H4 (cell line): ENCODE data around the gene TPK1. TPM values are rescaled to one million over a fixed set of nuclear protein-coding genes. Genes with fewer than 3 reads are reported as not detected.

ENCODE experiments used
- DNase-seq: peaks from one replicate; pipeline ENCODE4 v3.0.0-alpha.2; 2015; ENCODE audit warnings: low spot score
- total RNA-seq: library from RNA; depleted of rRNA; stranded (reverse); fragments of >200 nt; shearing (Covaris generic); gene quantifications from 2 replicates; pipeline ENCODE4 v1.2.3, GENCODE V29; 2014

Gene TPK1
- total RNA-seq, 1 experiment from 2014 or later = 6.5 TPM

DNA sequence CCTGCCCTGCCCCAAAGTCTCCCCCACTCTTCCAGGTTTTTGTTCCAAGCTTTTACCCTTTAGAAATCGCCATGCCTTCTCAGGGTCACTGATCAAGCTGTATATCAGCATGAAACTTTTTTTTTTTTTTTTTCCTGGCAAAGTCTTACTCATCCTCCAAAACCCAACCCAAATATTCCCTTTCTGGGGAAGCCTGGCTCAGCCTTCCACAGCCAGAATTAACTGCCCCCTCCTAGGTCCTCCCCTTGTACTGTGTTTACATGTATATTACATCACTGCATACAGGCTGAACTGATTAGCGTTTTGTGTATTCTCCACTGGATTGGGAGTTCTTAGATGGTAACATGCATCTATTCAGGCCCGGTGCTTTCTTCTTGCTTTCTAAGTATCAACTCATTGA is 427.7 kb downstream of the TPK1 start:
- DNase-seq = peak; percentile 47

- no peak for DNase-seq
These were observed 428.5 kb downstream of the TPK1 start for GRCh38 chr7:144407266-144407931.

DNA sequence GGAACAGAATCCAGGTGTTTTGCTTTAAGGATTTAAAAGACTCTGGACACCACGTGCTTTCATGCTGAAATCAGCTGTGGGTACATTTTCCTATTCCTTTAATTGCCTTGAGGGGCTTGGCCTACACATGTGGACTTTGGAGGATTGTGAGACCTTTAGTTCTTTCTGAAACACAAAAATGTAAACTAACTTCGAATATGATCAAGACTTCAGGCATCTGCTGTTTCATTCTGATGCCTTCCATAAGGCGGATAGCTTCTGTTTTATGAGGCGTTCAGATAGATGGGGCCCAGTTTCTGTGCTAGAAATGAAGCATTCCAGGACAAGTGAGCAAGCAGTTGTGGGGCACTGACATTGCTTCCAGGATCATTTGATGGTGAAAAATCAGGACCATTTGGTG is 430.9 kb downstream of the TPK1 start:
- DNase-seq = no peak

DNA sequence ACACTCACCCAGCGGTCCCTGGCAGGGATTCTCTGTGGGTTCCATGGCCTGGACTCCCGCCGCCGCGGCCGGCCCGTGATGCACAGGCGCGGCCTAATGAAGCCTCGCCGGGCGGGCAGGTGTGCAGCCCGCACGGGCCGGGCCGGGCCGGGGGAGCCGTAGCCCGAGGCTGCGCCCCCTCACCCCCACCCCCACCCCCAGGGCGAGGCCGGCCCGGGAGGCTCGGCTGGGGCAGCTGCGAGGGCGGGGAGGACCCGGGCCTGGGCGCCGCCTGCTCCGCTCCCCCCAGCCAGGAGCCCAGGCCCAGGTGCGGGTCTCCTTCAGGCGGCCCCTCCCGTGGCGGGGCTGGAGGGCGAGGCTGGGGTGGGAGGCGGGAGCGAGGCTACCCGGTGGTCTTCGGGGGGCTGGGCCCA is 432.2 kb downstream of the TPK1 start, which contains the start of gene NOBOX:
TSS of gene NOBOX (minus strand) at position 45 of the 413 bp plus-strand sequence.
- DNase-seq = no peak

GRCh38 chr7:144403102-144403501 is 432.8 kb downstream of the TPK1 start:
- DNase-seq = no peak
